HG03460 (cell line): ENCODE results near the gene PSEN1.
A peak's percentile ranks its signal among the peaks of the same experiment; 100 is the strongest.

Source experiments
- ATAC-seq: cut with Tn5 transposase; IDR thresholded peaks from one replicate; pipeline ENCODE4 v1.9.1; 2021; ENCODE audit not compliant: unreplicated experiment

PSEN1 gene

DNA sequence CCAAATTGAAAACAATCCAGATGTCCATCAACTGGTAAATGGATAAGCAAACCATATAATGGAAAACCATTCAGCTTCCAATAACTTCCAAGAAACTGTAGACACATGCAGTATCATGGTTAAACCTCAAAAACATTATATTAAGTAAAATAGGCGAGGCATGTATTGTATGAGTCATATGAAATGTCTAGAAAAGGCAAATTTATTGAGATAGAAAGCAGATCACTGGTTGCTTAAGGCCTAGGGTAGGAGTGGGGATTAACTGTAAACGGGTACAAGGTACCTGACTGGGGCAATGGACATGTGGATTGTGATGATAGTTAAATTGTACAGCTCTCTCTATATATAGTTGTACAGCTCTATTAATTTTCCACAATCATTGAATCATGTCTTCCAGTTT lies 79.7 kb downstream of the PSEN1 start:
- ATAC-seq = no peak

DNA sequence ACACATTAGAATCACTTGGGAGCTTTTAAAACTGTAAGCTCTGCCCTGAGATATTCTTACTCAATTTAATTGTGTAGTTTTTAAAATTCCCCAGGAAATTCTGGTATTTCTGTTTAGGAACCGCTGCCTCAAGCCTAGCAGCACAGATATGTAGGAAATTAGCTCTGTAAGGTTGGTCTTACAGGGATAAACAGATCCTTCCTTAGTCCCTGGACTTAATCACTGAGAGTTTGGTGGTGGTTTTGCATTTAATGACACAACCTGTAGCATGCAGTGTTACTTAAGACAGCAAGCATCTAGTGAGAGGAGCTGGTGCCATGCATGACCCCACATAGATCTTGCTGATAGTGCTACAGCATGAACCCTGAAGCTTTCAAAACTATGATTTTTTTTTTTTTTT lies 81.1 kb downstream of the PSEN1 start:
- ATAC-seq = no peak

DNA sequence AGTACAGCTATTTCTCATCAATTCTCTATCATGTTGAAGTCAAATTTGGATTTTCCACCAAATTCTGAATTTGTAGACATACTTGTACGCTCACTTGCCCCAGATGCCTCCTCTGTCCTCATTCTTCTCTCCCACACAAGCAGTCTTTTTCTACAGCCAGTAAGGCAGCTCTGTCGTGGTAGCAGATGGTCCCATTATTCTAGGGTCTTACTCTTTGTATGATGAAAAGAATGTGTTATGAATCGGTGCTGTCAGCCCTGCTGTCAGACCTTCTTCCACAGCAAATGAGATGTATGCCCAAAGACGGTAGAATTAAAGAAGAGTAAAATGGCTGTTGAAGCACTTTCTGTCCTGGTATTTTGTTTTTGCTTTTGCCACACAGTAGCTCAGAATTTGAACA lies 83.8 kb downstream of the PSEN1 start:
- ATAC-seq = no peak

DNA sequence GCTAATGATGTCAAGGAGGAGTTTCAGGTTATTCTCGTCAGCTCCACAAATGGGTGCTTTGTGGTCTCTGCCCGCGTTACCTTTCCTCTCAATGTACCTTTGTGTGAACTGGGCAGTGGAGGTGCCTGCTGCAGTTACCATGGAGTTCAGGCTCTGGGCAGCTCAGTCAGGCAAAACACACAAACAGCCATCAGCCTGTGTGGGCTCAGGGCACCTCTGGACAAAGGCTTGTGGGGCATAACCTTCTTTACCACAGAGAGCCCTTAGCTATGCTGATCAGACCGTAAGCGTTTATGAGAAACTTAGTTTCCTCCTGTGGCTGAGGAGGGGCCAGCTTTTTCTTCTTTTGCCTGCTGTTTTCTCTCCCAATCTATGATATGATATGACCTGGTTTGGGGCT lies 84.3 kb downstream of the PSEN1 start:
- ATAC-seq = no peak

DNA sequence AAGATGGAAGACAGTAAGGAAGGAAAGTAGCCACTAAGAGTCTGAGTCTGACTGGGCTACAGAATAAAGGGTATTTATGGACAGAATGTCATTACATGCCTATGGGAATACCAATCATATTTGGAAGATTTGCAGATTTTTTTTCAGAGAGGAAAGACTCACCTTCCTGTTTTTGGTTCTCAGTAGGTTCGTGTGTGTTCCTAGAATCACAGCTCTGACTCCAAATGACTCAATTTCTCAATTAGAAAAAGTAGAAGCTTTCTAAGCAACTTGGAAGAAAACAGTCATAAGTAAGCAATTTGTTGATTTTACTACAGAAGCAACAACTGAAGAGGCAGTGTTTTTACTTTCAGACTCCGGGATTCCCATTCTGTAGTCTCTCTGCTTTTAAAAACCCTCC lies 85.6 kb downstream of the PSEN1 start:
- ATAC-seq = no peak

DNA sequence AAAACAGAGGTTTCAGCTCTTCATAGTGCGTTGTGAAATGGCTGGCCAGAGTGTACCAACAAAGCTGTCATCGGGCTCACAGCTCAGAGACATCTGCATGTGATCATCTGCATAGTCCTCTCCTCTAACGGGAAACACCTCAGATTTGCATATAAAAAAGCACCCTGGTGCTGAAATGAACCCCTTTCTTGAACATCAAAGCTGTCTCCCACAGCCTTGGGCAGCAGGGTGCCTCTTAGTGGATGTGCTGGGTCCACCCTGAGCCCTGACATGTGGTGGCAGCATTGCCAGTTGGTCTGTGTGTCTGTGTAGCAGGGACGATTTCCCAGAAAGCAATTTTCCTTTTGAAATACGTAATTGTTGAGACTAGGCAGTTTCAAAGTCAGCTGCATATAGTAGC lies 86.7 kb downstream of the PSEN1 start:
- peak; percentile 60 for ATAC-seq

DNA sequence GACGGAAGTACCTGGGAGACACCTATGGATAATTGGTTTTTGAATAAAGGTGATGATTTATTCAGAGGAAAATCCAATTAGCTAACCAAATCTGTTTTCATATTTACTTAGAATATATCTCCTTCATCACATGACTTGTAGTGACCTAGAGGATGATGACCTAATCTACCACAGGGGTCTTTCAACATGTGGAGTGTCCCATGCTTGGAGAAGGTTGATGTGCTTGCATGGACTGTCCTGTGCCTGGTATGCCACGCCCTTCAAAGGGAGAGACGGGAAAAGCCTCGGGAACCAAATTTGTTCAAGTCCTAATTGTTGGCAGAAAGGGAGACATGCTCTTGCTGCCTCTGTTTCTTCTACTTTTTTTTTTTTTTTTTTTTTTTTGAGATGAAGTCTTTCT lies 89.2 kb downstream of the PSEN1 start:
- ATAC-seq = no peak

DNA sequence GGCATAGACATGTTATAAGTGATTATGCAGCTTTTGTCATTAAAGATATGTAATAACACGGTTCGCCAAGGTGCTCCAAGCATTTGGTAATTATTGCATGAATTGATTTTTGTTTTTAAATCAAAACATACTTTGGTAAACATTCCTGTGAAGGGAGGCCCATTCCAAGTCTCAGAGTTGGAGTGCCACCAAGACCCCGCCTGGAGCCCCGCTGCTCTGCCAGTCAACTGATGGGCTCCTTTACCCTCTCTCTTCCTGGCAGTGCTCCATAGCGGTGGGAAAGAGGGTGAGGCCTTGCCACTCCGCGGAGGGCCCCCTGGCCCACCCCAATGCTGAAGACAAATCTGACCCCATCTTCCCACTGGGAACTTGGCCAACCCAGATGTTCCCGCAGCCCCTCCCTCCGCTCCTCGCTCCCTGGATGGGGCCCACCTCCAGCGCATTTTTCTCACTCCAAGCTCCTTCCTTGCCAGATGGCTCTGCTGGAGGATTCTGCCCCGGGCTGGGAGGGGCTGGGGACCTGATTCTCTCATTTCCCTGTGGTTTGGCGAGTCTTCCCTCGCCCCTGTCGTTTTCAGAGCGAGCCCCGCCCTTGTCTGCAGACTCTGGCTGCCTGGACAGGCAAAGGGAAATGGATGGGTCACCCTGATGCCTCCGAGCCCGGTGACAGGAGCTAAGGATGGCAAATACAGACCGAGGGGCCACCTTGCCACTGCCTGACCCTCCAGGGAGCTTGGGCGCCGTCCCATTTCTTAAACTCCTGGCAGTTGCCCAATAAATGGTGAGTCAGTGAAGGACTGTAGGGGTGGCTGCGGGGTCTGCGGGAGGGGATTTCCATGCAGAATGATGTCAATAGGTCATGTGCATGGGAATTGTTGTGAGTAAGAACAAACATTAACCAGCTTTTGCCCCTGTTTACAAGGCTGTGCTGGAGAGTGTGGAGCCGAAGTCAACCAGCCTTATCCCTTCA lies 91.8 kb downstream of the PSEN1 start:
- ATAC-seq = no peak

DNA sequence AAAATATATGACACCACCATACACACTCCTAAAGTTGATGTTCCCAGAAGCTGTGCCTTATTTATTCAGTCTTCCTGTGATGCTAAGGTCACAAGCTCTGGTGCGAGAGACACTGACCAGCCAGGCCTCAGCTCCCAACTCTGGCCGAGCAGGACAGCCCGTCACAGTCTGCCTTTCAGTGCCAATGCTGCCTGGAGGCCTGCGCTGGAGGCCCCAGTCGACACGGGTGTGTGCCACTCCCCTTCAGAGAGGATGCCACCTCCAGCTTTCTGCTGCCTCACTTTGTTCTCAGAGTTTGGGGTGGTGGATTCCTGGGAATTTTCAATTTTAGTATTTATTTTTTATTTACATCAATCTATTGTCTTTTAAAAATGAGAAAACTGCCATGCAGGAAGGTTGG lies 93.7 kb downstream of the PSEN1 start:
- ATAC-seq = no peak

DNA sequence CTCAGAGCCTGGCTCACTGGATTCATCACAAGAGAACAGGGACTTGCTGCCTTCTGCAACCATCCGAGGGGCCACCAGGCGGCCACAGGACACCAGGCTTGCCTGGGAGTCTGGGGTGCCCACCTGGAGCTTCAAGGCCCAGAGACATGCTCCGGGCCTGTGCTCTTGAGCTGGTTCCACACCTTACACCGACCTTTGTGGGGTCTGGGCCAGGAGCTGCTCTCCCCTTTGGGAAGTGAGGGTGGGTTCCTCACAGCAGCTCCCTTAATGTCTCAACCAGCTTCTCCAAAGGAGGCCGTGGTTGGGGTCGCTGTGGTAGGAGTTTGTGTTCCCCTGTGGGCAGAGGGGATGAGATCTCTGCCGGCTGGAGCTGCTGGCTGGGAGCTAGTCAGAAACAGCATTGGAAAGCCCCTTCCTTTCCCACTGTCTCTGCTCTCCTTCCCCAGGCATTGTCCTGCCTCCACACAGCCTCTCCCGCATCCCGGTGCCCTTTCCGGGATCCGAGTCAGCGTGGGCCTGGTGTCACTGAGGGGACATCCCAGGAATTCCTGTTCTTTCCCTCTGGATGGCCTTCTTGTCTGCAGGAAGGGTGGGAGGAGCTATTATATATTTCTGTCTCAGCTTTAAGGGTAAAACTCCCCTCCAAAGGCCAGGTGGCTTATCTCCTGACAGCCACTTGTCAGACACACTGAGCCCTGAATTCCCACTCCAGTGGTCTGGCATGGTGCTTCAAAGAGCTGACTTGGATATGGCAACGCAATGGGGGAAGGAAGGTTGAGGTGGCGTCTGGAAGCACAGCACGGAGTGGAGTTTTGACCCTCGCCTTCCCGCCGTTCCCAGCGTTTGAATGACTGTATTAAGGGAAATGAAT lies 95.9 kb downstream of the PSEN1 start:
- ATAC-seq = no peak

DNA sequence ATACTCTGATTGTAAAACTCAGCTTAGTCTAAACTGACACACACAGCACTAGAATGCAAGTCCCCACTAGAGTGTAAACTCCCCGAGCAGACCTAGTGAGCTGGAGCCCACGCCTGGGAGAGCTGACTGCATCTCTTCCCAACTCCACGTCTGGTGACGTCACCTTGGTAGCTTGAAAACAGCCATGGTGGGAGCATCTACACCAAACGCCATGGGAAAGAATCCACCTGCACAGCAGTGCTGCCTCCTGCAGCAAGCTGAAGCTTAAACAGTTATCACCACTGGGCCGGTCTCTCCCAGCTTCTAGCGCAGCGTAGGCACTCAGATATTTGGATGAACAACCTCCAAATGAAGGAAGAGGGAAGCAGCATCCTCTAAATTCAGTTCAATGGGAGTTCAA lies 96.7 kb downstream of the PSEN1 start:
- ATAC-seq = no peak

DNA sequence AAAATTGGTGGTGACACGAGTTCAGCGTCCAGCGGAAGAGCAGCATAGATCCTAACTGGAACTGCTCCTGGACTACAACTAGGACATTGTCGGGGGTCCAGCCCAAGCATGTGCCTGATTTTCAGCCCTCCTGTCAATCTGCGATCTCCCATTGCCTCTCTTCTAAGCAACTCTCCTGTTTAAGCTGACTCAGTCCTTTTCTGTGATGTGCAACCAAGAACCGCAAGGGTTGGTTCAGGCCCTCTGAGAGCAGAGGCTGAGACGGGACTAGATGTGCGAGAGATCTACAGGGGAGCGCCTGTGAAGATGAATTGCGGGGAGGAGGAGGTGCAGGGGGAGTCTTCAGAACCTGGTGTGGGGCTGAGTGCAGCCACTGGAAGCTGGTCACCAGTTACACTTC lies 97.3 kb downstream of the PSEN1 start:
- ATAC-seq = no peak

DNA sequence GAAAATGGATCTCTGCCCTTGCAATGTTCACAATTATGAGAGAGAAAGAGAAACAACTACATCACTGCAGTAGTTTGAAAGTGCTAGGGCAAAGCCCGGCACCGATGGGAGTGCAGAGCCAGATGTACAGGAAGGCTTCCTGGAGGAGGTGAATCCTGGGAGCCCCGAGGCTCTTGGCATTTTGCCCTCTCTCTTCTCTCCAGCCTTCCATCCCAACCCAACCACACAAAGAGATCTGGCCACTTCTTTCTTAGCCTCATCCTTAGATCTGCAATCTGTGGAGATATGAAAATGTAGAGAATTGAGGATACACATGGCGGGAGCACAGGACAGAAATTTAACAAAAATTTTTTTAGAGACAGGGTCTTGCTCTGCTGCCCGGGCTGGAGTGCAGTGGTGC lies 97.7 kb downstream of the PSEN1 start:
- ATAC-seq = no peak

DNA sequence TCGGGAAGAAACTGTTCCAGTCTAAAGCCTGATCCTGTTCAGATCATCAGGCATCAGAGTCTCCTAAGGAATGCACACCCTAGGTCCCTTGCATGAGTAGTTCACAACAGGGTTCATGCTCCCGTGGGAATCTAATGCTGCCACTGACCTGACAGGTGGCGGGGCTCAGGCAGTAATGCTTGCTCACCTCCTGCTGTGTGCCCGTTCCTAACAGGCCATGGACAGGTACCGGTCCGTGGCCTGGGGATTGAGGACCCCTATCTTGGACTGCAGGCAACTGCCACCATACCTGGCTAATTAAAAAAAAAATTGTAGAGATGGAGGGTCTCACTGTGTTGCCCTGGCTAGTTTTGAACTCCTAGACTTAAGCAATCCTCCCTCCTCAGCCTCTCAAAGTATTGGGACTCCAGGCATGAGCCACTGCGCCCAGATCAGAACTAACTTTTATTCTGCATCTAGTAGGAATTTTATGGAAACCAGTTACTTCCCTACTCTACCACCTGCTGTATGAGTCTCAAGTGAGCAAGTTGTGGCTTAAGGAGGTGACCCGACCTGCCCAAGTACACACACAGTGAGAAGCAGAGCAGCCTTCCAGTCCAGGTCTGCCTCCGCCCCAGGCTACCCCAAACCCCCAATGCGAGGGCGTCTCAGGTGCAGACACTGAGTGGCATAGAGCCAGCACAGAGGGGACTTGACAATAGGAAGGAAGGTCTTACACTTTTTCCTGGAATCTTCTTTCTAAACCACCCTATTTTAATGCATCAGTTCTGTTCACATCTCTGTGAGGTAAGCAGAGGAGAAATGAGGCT lies 98.5 kb downstream of the PSEN1 start:
- no peak for ATAC-seq

DNA sequence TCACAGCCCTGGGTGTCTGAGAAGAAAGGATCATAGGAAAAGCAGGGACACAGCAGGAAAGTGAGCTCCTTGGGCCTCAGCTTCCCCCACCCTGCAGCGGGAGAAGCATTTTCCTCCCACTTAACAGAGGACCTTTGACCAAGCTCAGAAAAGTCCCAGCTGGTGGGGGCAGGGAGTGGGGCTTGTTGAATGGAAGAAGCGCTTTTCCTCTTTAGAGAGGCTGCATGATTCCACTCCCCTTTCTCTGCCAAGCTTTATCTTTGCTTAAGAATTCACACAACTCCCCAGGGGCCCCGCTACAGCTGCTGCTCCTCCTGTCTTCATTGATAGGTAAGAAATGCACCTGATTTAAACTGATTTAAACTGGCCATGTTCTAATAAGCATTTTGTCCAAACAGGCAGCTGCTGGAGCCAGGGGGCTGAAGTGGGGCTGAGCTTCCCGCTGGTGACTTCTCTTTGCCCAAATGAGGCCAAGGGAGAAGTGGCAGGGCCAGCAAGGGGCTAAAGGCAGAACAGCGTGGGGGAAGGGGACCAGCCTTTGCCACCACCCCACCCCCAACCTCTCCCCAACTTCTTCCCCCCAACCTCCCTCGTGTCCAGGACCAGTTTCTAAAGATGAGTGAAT lies 99.3 kb downstream of the PSEN1 start:
- ATAC-seq = no peak

DNA sequence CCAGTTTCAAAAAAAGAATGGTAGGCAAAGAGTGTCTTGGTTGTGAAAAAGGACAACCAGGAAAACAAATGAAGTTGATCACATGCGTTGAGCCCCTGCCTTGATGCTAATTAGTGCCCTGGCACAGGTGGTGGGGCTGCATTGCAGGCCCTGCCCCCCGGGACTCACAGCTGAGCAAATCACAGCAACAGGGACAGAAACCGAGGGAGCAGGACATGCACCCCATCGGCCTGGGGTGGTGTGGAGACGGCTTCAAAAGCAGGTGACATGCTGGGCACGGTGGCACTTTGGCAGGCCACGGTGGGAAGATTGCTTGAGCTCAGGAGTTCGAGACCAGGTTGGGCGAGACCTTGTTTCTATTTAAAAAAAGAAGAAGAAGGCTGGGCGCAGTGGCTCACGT lies 99.8 kb downstream of the PSEN1 start:
- no peak for ATAC-seq

DNA sequence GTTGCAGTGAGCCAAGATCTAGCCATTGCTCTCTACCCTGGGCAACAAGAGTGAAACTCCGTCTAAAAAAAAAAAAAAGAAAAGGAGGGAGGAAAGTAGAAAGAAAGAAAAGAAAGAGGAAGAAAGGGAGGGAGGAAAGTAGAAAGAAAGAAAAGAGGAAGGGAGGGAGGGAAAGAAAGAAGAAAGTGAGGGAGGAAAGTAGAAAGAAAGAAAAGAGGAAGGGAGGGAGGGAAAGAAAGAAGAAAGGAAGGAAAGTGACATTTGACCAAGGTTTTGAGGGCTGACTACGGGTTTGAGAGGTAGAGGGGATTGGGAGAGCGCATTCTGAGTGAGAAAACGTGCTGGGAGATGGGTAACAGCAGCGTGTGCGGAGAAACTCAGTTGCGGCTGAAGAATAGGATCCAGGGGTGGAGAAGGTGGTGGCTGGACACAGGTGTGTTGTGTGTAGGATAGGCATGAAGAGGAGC lies 100.5 kb downstream of the PSEN1 start:
- no peak for ATAC-seq

DNA sequence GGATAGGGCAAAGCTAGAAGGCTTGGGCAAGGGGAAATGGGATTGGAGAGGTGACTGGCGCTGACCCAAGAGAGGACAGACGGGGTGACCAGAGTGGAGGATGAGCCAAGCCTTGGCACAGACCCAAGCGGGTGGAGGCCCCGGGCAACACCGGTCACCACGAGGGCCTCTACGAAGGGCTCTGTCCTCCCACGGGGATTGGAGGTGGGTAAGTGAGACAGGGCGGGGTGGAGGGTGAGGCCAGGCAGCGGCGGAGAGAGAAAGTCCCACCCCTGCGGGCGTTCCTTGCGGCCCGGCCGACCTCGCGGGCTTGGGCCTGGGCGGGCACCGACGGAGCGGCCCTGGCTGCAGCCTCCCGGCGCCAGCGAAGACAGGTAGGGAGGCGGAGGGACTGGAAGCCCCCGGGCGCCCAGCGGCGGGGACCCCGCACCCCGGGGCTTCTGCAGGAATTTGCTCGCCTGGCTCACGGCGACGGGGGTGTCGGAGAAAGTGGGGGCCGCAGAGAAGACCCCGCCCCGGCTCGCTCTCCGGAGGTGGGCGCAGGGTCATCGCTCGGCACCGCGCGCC lies 101.0 kb downstream of the PSEN1 start, which contains the start of gene PAPLN:
PAPLN (plus strand) TSS at position 288 of the 567 bp plus-strand sequence. CDS start 2,273 bp downstream, outside the sequence.
- no peak for ATAC-seq

DNA sequence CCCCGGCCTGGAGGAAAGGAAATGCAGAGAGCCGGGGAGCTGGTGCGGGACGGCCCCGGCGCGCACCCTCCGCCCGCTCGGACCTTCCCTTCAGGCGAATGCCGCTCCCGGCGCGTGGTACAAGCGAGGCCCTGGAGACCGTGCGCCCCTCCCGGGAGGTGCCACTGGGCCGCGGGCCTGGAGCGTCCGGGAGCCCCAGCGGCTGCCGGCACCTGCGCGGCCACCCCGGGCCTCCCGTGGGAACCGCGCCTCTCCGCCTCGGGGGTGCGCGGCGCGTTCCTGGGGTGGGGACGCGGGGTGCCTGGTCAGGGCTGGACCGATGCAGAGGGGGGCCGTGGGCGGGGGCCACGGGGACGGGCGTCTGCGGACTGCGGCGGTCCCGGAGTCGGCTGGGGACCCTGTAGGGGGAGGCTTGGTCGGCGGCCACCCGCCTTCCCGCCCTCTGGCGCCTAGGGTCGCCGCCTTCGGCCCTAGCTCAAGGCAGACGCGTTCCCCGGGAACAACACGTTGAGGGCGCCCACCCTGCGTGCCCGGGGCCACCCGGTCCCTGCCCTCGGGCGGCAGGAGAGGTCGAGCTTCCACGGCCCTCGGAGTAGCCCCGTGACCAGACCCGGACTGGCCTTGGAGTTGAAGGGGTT lies 101.6 kb downstream of the PSEN1 start:
- ATAC-seq = no peak

DNA sequence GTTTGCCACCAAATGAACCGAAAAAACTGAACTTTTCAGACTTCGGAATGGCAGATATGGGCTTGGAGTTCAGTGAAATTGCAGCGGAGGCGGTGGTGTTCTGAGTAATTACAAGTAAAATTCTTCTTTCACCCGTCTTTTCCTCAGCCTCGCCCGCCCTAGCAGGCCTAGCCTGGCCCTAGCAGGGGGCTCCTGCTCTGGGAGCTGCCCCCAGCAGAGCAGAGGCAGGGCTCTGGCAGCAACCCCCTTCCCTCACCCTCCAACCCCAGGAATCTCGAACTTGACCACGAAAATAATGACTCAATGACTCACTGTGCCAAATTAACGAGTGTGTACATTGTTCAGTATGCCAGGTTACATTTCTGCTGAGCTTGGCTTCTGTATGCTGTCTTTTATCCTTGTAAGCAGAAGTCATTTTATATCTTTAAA lies 102.1 kb downstream of the PSEN1 start:
- no peak for ATAC-seq
